ENCODE measurements around the gene OR2T2.
"Not testable (repeated sequence)": the region's sequence is repeated elsewhere in the genome, so short reads cannot be mapped to it uniquely, and the experiment has no call there.

The OR2T2 gene

DNA sequence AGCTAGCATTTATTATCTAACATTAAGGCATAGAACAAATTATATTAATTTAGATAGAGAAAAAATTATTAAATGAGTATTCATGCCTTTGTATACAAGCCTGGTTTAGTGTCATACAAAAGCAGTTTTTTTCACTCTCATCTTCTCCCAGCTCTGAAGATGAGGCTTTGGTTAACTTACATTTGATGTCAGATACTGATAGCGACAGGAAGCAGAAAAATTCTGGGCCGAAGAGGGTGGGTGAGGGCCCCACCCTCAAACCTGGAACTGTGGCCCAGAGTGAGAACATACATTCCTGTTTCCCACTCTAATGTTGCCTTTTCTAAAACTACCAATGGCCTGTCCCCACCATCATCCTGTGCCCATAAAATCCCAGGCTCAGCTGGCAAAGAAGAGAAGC lies 27.6 kb upstream of the OR2T2 start:
- TF ChIP-seq, protein P1, sequence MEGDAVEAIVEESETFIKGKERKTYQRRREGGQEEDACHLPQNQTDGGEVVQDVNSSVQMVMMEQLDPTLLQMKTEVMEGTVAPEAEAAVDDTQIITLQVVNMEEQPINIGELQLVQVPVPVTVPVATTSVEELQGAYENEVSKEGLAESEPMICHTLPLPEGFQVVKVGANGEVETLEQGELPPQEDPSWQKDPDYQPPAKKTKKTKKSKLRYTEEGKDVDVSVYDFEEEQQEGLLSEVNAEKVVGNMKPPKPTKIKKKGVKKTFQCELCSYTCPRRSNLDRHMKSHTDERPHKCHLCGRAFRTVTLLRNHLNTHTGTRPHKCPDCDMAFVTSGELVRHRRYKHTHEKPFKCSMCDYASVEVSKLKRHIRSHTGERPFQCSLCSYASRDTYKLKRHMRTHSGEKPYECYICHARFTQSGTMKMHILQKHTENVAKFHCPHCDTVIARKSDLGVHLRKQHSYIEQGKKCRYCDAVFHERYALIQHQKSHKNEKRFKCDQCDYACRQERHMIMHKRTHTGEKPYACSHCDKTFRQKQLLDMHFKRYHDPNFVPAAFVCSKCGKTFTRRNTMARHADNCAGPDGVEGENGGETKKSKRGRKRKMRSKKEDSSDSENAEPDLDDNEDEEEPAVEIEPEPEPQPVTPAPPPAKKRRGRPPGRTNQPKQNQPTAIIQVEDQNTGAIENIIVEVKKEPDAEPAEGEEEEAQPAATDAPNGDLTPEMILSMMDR (IDR thresholded peaks at IDR 0.05; ENCODE audit: poor library complexity, severe bottlenecking) = no peak
- ATAC-seq (ENCODE audit: low read depth) (no peak), DNase-seq (ENCODE audit: low spot score) (no peak)
- Histone ChIP-seq H3K4me1 (ENCODE audit: insufficient read depth, poor library complexity, severe bottlenecking) (no peaks in the 10 kb centered on the region), H3K4me3 (ENCODE audit: severe bottlenecking) (no peak overlapping the region), H3K9me3 (ENCODE audit: severe bottlenecking) (no peaks in the 10 kb centered on the region), H3K27me3 (ENCODE audit: insufficient read depth, poor library complexity, severe bottlenecking) (no peaks in the 10 kb centered on the region), H3K36me3 (ENCODE audit: low read depth) (no peaks in the 10 kb centered on the region), H3K27ac (ENCODE audit: poor library complexity, severe bottlenecking) (no peak overlapping the region)

DNA sequence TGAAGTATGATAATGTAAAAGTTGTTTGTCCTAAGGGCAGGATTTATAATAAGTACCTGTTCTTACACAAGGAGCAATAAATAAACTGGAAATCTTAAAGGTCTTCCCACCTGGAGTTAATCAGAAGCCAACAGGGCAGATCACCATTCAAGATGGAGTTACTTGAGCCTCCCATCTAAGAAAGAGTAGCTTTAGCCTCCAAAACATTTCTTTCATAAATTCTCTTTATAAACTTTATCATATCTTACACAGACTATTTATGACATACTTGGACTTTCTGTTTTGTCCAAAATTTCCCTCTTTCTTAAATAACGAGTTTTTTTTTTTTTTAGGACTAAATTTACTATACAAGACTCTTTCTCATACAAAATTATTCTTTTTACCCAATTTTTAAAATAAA lies 24.1 kb upstream of the OR2T2 start:
- H3K27me3 ChIP-seq (ENCODE audit: insufficient read depth, poor library complexity, severe bottlenecking) = no peaks in the 10 kb centered on the region
- H3K27ac ChIP-seq (ENCODE audit: poor library complexity, severe bottlenecking) = no peak overlapping the region
- no peak overlapping the region for H3K4me3 ChIP-seq (ENCODE audit: severe bottlenecking)
- no peaks in the 10 kb centered on the region for H3K9me3 ChIP-seq (ENCODE audit: severe bottlenecking)
- no peak for DNase-seq (ENCODE audit: low spot score)
- no peaks in the 10 kb centered on the region for H3K36me3 ChIP-seq (ENCODE audit: low read depth)
- TF ChIP-seq, protein P1 (IDR thresholded peaks at IDR 0.05; ENCODE audit: poor library complexity, severe bottlenecking) = no peak
- no peak for ATAC-seq (ENCODE audit: low read depth)
- no peaks in the 10 kb centered on the region for H3K4me1 ChIP-seq (ENCODE audit: insufficient read depth, poor library complexity, severe bottlenecking)

DNA sequence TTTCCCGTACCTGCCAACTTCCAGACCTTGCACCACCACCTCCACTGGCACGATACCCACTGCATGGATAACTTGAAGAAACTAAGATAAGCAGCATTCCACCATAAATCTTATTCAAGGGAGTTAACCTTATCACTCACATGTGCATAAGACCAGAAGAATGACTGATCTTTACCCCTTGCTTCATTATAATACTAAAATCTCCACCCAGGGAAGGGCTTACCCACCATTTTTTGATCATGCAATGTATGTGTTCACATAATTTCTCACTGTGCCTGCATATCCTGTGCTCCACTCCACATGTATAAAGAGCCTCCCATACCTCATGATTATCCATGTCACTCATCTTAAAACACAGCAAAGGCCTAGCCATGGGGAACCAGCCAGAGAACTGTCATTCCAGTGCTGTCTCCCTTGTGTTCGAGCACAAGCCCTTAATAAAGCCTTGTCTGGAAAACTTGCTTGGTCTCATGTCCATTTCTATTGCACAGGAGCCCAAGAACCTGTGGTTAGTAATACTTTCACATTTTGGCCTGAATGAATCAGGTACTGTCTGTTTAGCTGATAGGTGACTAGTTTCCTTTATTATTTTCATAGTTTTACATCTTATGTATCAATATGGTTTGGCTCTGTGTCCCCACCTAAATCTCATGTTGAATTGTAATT lies 17.8 kb upstream of the OR2T2 start:
- not testable (repeated sequence) for H3K9me3 ChIP-seq (ENCODE audit: severe bottlenecking); DNase-seq (ENCODE audit: low spot score); H3K4me3 ChIP-seq (ENCODE audit: severe bottlenecking); H3K27ac ChIP-seq (ENCODE audit: poor library complexity, severe bottlenecking); H3K4me1 ChIP-seq (ENCODE audit: insufficient read depth, poor library complexity, severe bottlenecking); ATAC-seq (ENCODE audit: low read depth); H3K36me3 ChIP-seq (ENCODE audit: low read depth); H3K27me3 ChIP-seq (ENCODE audit: insufficient read depth, poor library complexity, severe bottlenecking)

DNA sequence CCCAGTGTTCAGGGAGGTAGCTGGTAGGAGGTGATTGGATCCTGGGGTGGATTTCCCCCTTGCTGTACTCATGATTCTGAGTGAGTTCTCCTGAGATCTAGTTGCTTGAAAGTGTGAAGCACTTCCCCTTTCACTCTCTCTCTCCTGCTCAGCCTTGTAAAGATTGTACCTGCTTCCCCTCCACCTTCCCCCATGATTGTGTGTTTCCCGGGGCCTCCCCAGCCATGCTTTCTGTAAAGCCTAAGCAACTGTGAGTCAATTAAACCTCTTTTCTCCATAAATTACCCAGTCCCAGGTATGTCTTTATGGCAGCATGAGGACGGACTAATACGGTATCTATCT lies 17.3 kb upstream of the OR2T2 start:
- not testable (repeated sequence) for H3K36me3 ChIP-seq (ENCODE audit: low read depth); H3K4me3 ChIP-seq (ENCODE audit: severe bottlenecking); ATAC-seq (ENCODE audit: low read depth); H3K4me1 ChIP-seq (ENCODE audit: insufficient read depth, poor library complexity, severe bottlenecking); DNase-seq (ENCODE audit: low spot score); H3K27ac ChIP-seq (ENCODE audit: poor library complexity, severe bottlenecking); H3K27me3 ChIP-seq (ENCODE audit: insufficient read depth, poor library complexity, severe bottlenecking); H3K9me3 ChIP-seq (ENCODE audit: severe bottlenecking)

DNA sequence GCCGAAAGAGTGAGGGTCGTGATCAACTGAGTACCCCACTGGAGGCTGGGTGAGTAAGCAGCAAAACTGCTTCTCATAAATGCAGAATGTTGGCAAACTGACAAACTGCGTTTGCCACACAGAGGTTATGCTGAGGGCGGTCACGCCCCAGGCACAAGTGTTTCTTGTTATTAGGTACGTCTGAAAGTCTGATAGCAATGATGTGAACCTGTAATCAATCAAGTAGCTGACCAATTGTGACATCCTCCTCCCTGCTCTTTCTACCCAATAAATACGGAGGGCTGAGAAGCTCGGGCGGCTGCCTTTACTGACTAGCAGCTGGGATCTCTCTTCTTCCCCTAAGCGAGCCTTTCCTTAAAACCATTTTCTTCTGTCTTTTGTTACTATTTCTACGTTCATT lies 13.8 kb upstream of the OR2T2 start:
- not testable (repeated sequence) for DNase-seq (ENCODE audit: low spot score); H3K27me3 ChIP-seq (ENCODE audit: insufficient read depth, poor library complexity, severe bottlenecking); ATAC-seq (ENCODE audit: low read depth); H3K9me3 ChIP-seq (ENCODE audit: severe bottlenecking); H3K36me3 ChIP-seq (ENCODE audit: low read depth); H3K4me1 ChIP-seq (ENCODE audit: insufficient read depth, poor library complexity, severe bottlenecking); H3K4me3 ChIP-seq (ENCODE audit: severe bottlenecking); H3K27ac ChIP-seq (ENCODE audit: poor library complexity, severe bottlenecking)

DNA sequence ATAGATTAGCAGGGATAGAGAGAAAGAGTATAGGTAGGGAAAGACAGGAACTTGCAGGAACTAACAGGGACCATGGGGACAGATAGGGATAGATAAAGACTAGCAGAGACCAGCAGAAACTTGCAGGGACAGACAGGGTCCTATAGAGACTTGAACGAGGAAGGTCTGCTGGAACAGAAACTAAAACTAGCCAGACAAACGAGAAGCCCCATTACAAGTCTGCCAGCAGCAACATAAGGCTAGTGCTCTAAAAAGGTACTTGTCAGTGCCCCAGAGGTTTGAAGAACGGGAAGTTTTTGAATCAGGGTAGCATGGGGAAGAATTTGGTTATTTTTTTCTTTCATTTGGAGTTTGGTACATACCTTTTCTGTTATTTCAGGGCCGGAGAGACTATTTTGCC lies 13.2 kb upstream of the OR2T2 start:
- H3K4me1 ChIP-seq (ENCODE audit: insufficient read depth, poor library complexity, severe bottlenecking); H3K9me3 ChIP-seq (ENCODE audit: severe bottlenecking); H3K36me3 ChIP-seq (ENCODE audit: low read depth); ATAC-seq (ENCODE audit: low read depth); DNase-seq (ENCODE audit: low spot score); H3K27me3 ChIP-seq (ENCODE audit: insufficient read depth, poor library complexity, severe bottlenecking); H3K4me3 ChIP-seq (ENCODE audit: severe bottlenecking); H3K27ac ChIP-seq (ENCODE audit: poor library complexity, severe bottlenecking): not testable (repeated sequence)

DNA sequence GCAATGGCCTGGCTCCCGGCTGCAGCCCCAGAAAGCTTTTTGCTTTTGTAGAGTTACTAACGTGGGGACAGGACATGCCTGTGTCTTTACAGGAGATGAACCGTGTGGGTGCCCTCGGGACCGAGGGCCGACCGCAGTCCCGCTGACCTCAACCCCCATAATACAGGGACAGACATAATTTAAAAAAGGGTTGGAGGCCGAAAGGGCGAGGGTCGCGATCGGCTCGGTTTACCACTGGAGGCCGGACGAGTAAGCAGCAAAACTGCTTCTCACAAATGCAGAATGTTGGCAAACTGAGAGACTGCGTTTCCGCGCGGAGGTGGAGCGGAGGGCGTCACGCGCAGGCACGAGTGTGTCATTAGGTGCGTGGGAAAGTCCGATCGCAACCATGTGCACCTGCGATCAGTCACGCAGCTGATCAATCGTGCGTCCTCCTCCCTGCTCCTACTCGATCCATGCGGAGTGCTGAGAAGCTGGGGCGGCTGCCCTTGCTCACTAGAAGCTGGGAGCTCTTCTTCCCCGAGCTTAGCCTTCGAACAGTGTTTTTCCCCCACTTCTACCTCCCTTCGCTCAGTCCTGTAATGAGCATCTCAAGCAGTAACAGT lies 11.5 kb upstream of the OR2T2 start:
- not testable (repeated sequence) for H3K27ac ChIP-seq (ENCODE audit: poor library complexity, severe bottlenecking); ATAC-seq (ENCODE audit: low read depth); H3K9me3 ChIP-seq (ENCODE audit: severe bottlenecking); H3K36me3 ChIP-seq (ENCODE audit: low read depth); DNase-seq (ENCODE audit: low spot score); H3K27me3 ChIP-seq (ENCODE audit: insufficient read depth, poor library complexity, severe bottlenecking); H3K4me3 ChIP-seq (ENCODE audit: severe bottlenecking); H3K4me1 ChIP-seq (ENCODE audit: insufficient read depth, poor library complexity, severe bottlenecking)

DNA sequence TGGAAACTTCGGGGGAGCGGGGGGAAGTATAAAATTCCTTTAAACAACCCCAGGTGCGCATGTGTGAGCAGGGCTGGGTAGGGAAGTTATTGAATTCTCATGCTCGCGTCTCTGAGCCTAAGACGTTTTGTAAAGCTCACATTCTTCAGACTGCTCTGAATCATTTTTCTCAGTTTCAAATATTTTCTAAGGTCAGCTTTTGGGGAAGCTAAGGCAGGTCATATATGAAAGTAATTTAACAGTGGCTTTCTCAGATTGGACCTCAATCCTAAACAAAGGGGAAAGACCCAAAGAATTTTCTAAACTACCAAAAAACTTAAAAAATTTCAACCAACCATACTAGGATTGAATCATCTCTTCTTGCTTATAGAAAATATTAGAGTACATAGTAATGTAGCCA lies 10.5 kb upstream of the OR2T2 start:
- not testable (repeated sequence) for H3K36me3 ChIP-seq (ENCODE audit: low read depth); H3K27me3 ChIP-seq (ENCODE audit: insufficient read depth, poor library complexity, severe bottlenecking); H3K4me1 ChIP-seq (ENCODE audit: insufficient read depth, poor library complexity, severe bottlenecking); H3K9me3 ChIP-seq (ENCODE audit: severe bottlenecking); H3K27ac ChIP-seq (ENCODE audit: poor library complexity, severe bottlenecking); H3K4me3 ChIP-seq (ENCODE audit: severe bottlenecking); DNase-seq (ENCODE audit: low spot score); ATAC-seq (ENCODE audit: low read depth)

DNA sequence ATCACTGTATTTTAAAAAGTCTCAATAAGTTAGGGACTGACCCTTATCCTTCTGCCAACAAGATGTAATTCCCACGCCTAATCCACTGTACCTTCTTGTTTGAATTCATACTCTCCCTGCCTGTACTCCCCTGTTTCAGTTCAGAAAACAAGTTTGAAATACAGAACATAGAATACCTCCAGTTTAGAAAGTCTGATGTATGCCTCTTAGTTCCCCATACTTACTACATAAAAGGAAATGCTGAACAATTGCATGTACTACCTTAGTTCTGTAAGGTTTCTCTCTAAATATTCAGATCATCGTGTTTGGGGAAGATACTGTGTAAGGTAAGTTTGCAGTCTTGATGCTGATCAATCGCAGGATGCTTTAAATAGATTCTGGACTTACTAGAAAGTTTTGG lies 9.1 kb upstream of the OR2T2 start:
- not testable (repeated sequence) for H3K4me1 ChIP-seq (ENCODE audit: insufficient read depth, poor library complexity, severe bottlenecking); H3K36me3 ChIP-seq (ENCODE audit: low read depth); H3K4me3 ChIP-seq (ENCODE audit: severe bottlenecking); H3K9me3 ChIP-seq (ENCODE audit: severe bottlenecking); ATAC-seq (ENCODE audit: low read depth); DNase-seq (ENCODE audit: low spot score); H3K27me3 ChIP-seq (ENCODE audit: insufficient read depth, poor library complexity, severe bottlenecking); H3K27ac ChIP-seq (ENCODE audit: poor library complexity, severe bottlenecking)

DNA sequence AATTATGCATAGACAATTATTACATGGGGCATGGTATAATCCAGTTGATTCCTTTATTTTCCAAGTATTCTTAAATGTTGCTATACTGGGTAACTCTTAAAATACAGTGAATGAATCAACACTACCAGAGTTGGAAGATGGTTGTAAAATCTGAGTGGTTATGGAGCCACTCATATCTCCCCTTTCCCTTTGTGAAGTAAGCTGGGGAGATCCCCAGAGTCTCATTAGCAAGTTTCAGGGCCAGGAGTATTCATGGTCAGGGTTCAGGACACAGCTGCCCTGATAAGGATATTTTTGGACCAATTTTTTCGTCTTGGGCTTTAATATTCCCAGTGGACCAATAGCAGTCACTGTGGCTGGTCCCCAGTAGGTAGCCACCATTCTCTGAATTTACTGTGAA lies 6.8 kb upstream of the OR2T2 start:
- ATAC-seq (ENCODE audit: low read depth); DNase-seq (ENCODE audit: low spot score); H3K27ac ChIP-seq (ENCODE audit: poor library complexity, severe bottlenecking); H3K9me3 ChIP-seq (ENCODE audit: severe bottlenecking); H3K4me3 ChIP-seq (ENCODE audit: severe bottlenecking); H3K4me1 ChIP-seq (ENCODE audit: insufficient read depth, poor library complexity, severe bottlenecking); H3K27me3 ChIP-seq (ENCODE audit: insufficient read depth, poor library complexity, severe bottlenecking); H3K36me3 ChIP-seq (ENCODE audit: low read depth): not testable (repeated sequence)
